HG03280 (cell line): ENCODE results near the gene B3GAT2.
A peak's percentile ranks its signal among the peaks of the same experiment; 100 is the strongest.
"Not testable (repeated sequence)": the region's sequence is repeated elsewhere in the genome, so short reads cannot be mapped to it uniquely, and the experiment has no call there.

Experiments
- ATAC-seq: cut with Tn5 transposase; IDR thresholded peaks from one replicate; pipeline ENCODE4 v1.9.1; 2021; ENCODE audit warnings: mild to moderate bottlenecking, moderate library complexity; ENCODE audit not compliant: unreplicated experiment

Gene B3GAT2, protein sequence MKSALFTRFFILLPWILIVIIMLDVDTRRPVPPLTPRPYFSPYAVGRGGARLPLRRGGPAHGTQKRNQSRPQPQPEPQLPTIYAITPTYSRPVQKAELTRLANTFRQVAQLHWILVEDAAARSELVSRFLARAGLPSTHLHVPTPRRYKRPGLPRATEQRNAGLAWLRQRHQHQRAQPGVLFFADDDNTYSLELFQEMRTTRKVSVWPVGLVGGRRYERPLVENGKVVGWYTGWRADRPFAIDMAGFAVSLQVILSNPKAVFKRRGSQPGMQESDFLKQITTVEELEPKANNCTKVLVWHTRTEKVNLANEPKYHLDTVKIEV

DNA sequence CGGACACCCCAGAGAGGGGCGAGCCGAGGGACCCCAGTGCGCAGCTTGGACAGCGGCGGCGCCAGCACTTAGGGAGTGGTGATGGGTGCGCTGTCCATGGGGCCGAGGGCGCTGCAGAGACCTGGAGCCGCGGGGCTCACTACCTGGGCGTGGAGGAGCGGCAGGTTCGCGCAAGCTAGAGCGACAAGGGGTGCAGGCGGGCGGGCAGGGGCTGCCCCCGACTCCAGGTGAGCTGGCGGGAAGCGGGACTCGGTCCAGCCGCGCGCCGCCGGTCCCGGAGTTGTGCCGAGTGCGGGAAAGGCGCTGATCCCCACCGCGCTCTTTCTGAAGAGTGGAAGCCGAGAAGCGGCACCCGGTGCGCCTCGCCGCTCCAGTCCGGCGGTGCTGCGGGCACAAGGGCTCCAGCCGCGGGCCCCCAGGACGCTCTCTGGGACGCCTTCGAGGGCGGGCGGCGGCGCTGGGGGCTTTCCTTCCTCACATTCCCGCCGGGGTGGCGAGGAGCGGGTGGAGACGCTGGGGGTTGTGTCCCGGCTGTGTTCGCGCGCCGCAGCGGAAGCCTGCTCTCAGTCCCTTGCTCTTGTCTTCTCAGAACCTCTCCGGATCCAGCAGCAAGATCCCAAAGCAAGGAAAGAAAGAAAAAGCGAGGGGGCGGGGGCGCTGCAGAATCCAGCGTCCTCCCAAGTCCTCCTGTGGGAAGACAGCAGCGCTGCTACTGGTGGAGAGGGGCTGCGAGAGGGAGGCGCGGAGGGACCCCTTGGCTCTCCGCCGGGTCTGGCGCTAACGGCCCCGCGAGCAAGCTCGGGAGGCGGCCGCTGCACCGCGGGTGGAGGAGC is at the start of gene B3GAT2:
Gene B3GAT2, minus strand, starts transcription at position 610 of the 833 bp plus-strand sequence. CDS start 631 bp downstream, outside the sequence.
- no peak for ATAC-seq

DNA sequence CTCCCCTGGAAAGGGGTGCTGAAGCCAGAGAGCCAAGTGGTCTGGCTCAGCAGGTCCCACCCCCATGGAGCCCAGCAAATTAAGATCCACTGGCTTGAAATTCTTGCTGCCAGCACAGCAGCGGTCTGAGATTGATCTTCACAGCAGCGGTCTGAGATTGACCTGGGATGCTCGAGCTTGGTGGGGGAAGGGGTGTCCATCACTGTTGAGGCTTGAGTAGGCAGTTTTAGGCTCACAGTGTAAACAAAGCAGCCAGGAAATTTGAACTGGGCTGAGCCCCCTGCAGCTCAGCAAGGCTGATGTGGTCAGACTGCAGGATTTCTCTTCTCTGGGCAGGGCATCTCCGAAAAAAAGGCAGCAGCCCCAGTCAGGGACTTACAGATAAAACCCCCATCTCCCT is 41.3 kb upstream of the B3GAT2 start:
- ATAC-seq = no peak

GRCh38 chr6:70997379-70997778 is 40.5 kb upstream of the B3GAT2 start:
- ATAC-seq = no peak

- ATAC-seq = no peak
Observed at GRCh38 chr6:70996106-70996505, 39.2 kb upstream of the B3GAT2 start.

- no peak for ATAC-seq
Observed at GRCh38 chr6:70995411-70995810, 38.6 kb upstream of the B3GAT2 start.

- no peak for ATAC-seq
Observed at GRCh38 chr6:70991253-70991652, 34.4 kb upstream of the B3GAT2 start.

DNA sequence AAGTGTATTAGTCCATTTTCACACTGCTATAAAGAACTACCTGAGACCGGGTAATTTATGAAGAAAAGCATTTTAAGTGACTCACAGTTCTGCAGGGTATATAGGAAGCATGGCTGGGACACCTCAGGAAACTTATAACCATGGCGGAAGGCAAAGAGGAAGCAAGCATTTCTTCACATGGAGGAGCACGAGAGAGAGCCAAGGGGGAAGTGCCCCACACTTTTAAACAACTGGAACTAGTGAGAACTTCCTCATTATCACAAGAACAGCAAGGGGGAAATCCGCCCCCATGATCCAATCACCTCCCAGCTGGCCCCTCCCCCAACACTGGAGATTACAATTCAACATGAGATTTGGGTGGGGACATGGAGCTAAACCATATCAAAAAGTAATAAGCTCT is 28.3 kb upstream of the B3GAT2 start:
- no peak for ATAC-seq

GRCh38 chr6:70982747-70983146 is 25.9 kb upstream of the B3GAT2 start:
- ATAC-seq = no peak

DNA sequence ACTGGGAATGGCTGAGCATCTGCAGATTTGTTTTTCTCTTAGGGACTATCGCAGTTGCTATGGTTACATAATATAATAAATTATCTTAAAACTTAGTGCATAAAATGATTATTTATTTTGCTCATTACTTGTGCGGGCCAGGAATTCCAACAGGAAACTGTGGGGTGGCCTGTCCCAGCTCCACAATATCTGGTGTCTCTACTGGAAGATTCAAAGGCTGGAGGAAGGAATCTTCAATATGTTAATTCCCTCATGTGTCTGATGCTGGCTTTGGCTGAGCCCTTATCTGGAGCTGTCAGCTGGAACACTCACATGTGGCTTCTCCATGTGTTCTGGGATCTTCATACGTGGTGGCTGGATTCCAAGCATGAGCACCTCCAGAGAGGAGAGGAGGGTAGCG is 23.9 kb upstream of the B3GAT2 start:
- ATAC-seq = no peak

DNA sequence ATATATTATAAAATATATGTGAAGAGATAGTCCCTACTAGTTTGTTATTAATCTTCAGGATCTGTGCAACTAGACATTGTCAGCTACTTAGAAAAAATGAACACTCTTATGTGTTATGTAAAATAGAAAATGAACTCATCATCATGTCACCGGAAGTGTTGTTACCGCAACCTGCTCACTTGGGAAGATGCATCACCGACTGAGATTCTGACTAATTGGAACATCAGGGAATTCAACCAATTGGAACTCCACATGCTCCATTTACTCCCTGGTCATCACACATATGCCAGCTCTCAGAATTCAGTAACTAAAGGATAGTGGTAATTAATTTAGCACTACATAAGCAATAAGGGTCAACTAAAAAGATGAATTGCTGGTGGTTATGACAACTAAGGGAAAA is 16.7 kb upstream of the B3GAT2 start:
- no peak for ATAC-seq

- ATAC-seq = no peak
Observed at GRCh38 chr6:70967049-70967448, 10.2 kb upstream of the B3GAT2 start.

- no peak for ATAC-seq
Observed at GRCh38 chr6:70957284-70957617, 391 bp upstream of the B3GAT2 start.

- ATAC-seq = peak; percentile 19
Observed at GRCh38 chr6:70956191-70956450, 739 bp downstream of the B3GAT2 start.

DNA sequence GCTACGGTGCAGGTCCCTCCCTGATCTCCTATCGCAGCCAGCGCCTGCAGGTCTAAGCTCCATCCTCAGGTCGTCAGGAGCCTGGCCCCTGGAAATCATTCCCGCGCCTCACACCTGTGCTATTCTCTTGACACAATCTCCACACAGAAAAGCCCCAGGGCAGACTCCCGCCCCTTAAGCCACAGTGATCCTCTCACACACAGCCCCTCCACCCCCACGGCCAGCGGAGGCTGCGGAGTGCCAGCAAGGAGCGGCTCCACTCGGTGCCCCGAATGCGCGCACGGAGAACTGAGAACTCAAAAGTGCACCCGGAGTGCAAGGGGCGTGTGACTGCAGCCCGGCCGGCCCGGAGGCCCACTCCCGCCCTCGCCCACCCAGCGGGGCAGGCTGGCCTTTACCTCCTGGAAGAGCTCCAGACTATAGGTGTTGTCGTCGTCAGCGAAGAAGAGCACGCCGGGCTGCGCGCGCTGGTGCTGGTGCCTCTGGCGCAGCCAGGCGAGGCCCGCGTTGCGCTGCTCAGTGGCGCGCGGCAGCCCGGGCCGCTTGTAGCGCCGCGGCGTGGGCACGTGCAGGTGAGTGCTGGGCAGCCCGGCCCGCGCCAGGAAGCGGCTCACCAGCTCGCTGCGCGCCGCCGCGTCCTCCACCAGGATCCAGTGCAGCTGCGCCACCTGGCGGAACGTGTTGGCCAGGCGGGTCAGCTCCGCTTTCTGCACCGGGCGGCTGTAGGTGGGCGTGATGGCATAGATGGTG is 1.2 kb downstream of the B3GAT2 start:
- peak; percentile 94 for ATAC-seq

GRCh38 chr6:70954750-70955149 is 2.1 kb downstream of the B3GAT2 start:
- ATAC-seq = no peak

GRCh38 chr6:70954176-70954575 is 2.7 kb downstream of the B3GAT2 start:
- no peak for ATAC-seq

DNA sequence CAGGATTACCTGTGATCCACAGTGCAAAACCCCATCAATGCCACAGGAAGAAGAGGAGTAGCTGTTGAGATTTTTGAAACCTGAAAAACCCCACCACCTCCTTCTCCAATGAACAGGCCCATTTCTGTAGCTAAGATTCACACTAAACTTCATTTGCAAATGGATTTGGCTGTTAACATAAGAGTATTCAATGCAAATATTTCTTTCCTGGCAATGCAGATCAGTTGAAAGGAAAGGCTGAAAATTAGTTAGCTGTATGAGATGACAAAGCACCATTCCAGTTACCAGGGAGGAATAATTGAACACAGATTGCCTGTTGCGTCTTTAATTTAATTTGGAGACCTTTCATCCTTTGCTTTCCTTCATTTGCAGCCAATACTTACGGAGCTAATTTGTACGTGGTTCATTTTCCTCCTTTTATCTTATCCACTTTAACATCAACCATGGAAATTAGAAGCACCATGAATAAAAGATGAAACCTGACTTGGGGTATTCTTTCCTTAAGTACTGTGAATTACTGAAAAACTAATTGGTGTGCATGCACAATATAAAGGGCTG is 4.2 kb downstream of the B3GAT2 start:
- ATAC-seq = no peak

- ATAC-seq = not testable (repeated sequence)
Observed at GRCh38 chr6:70944321-70944720, 12.5 kb downstream of the B3GAT2 start.

- no peak for ATAC-seq
Observed at GRCh38 chr6:70933853-70934252, 23.0 kb downstream of the B3GAT2 start.

- no peak for ATAC-seq
Observed at GRCh38 chr6:70905742-70906141, 51.1 kb downstream of the B3GAT2 start.

GRCh38 chr6:70903665-70904452 is 53.0 kb downstream of the B3GAT2 start:
- no peak for ATAC-seq
